ENCODE results near the gene SENP1. TPM values are rescaled to one million over a fixed set of nuclear protein-coding genes. Genes with fewer than 3 reads are reported as not detected.

Gene SENP1
- total RNA-seq, 1 experiment from 2014 or later, result 41.6 TPM

- BruUV-seq (replicated peaks), result TSS peak; percentile 80
- CTCF ChIA-PET, result interaction anchor here (0.6 kb wide), 1 partner anchor 138 kb away, joined by 3 read pairs; no protein-coding TSS in a partner anchor
- H3K9me3 ChIP-seq (ENCODE audit: low read depth, low read length, poor library complexity, severe bottlenecking), result no peaks in the 10 kb centered on the region
- H3K4me1 ChIP-seq (ENCODE audit: insufficient read depth, low read length, poor library complexity, severe bottlenecking), result peaks cover 18% of the 10 kb centered on the region
- H3K4me3 ChIP-seq (ENCODE audit: low read depth, low read length, poor library complexity, severe bottlenecking), result peak overlapping the region; percentile 94
- TF ChIP-seq, protein P1, sequence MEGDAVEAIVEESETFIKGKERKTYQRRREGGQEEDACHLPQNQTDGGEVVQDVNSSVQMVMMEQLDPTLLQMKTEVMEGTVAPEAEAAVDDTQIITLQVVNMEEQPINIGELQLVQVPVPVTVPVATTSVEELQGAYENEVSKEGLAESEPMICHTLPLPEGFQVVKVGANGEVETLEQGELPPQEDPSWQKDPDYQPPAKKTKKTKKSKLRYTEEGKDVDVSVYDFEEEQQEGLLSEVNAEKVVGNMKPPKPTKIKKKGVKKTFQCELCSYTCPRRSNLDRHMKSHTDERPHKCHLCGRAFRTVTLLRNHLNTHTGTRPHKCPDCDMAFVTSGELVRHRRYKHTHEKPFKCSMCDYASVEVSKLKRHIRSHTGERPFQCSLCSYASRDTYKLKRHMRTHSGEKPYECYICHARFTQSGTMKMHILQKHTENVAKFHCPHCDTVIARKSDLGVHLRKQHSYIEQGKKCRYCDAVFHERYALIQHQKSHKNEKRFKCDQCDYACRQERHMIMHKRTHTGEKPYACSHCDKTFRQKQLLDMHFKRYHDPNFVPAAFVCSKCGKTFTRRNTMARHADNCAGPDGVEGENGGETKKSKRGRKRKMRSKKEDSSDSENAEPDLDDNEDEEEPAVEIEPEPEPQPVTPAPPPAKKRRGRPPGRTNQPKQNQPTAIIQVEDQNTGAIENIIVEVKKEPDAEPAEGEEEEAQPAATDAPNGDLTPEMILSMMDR (conservative IDR thresholded peaks at IDR 0.05; ENCODE audit: low read depth, low read length), result no peak
- no peak for TF ChIP-seq EZH2 (IDR thresholded peaks at IDR 0.05; ENCODE audit: borderline replicate concordance, low read depth, low read length, poor library complexity, severe bottlenecking)
- H3K36me3 ChIP-seq (ENCODE audit: insufficient read depth, low read length, poor library complexity, severe bottlenecking), result no peaks in the 10 kb centered on the region
- POLR2A ChIA-PET (ENCODE audit: low non-redundant PET), result no interaction called here
- no peak for DNase-seq (ENCODE audit: low spot score)
- H3K27ac ChIP-seq (ENCODE audit: low read depth, low read length, poor library complexity, severe bottlenecking), result peak overlapping the region; percentile 97
- H3K27me3 ChIP-seq (replicated peaks; ENCODE audit: insufficient read depth, low read depth, low read length, poor library complexity), result peaks cover 5% of the 10 kb centered on the region
- intact Hi-C loops (cut with micrococcal nuclease; ENCODE audit: unreplicated experiment), result loop anchor here (5.0 kb wide), 1 partner anchor 50 kb away; the partner anchor contains the start of gene ASB8
Observed at GRCh38 chr12:48106681-48107613, 1.1 kb upstream of the SENP1 start.

GRCh38 chr12:48105321-48105866 lies 485 bp downstream of the SENP1 start:
- ChIA-PET POLR2A (ENCODE audit: low non-redundant PET) (interaction anchor here (0.7 kb wide), 2 partner anchors 34 to 297 kb away, joined by 3 read pairs; no protein-coding TSS in a partner anchor), CTCF (no interaction called here)
- no peak for TF ChIP-seq EZH2 (IDR thresholded peaks at IDR 0.05; ENCODE audit: borderline replicate concordance, low read depth, low read length, poor library complexity, severe bottlenecking)
- TF ChIP-seq, protein P1 (conservative IDR thresholded peaks at IDR 0.05; ENCODE audit: low read depth, low read length), result no peak
- H3K9me3 ChIP-seq (ENCODE audit: low read depth, low read length, poor library complexity, severe bottlenecking), result no peaks in the 10 kb centered on the region
- peak overlapping the region; percentile 94 for H3K4me3 ChIP-seq (ENCODE audit: low read depth, low read length, poor library complexity, severe bottlenecking)
- DNase-seq (ENCODE audit: low spot score), result peak; percentile 46
- peaks cover 5% of the 10 kb centered on the region for H3K27me3 ChIP-seq (replicated peaks; ENCODE audit: insufficient read depth, low read depth, low read length, poor library complexity)
- no peaks in the 10 kb centered on the region for H3K36me3 ChIP-seq (ENCODE audit: insufficient read depth, low read length, poor library complexity, severe bottlenecking)
- peaks cover 18% of the 10 kb centered on the region for H3K4me1 ChIP-seq (ENCODE audit: insufficient read depth, low read length, poor library complexity, severe bottlenecking)
- intact Hi-C loops (cut with micrococcal nuclease; ENCODE audit: unreplicated experiment), result loop anchor here (5.0 kb wide), 1 partner anchor 52 kb away; the partner anchor contains the start of gene ASB8
- no TSS peak for BruUV-seq (replicated peaks)
- peak overlapping the region; percentile 97 for H3K27ac ChIP-seq (ENCODE audit: low read depth, low read length, poor library complexity, severe bottlenecking)

- no peaks in the 10 kb centered on the region for H3K36me3 ChIP-seq (ENCODE audit: insufficient read depth, low read length, poor library complexity, severe bottlenecking)
- H3K4me3 ChIP-seq (ENCODE audit: low read depth, low read length, poor library complexity, severe bottlenecking), result peak overlapping the region; percentile 94
- TF ChIP-seq, protein P1 (conservative IDR thresholded peaks at IDR 0.05; ENCODE audit: low read depth, low read length), result no peak
- TF ChIP-seq EZH2 (IDR thresholded peaks at IDR 0.05; ENCODE audit: borderline replicate concordance, low read depth, low read length, poor library complexity, severe bottlenecking), result no peak
- no peaks in the 10 kb centered on the region for H3K27me3 ChIP-seq (replicated peaks; ENCODE audit: insufficient read depth, low read depth, low read length, poor library complexity)
- ChIA-PET POLR2A (ENCODE audit: low non-redundant PET) (no interaction called here), CTCF (no interaction called here)
- no peak overlapping the region for H3K27ac ChIP-seq (ENCODE audit: low read depth, low read length, poor library complexity, severe bottlenecking)
- no peaks in the 10 kb centered on the region for H3K9me3 ChIP-seq (ENCODE audit: low read depth, low read length, poor library complexity, severe bottlenecking)
- peaks cover 18% of the 10 kb centered on the region for H3K4me1 ChIP-seq (ENCODE audit: insufficient read depth, low read length, poor library complexity, severe bottlenecking)
- TSS peak; percentile 49 for BruUV-seq (replicated peaks)
- intact Hi-C loops (cut with micrococcal nuclease; ENCODE audit: unreplicated experiment), result no loop called here
- no peak for DNase-seq (ENCODE audit: low spot score)
Observed at GRCh38 chr12:48104531-48104930, 1.3 kb downstream of the SENP1 start.
